OCI-LY3 (cell line): ENCODE measurements around the gene GABRR3.
"Not testable (repeated sequence)": the region's sequence is repeated elsewhere in the genome, so short reads cannot be mapped to it uniquely, and the experiment has no call there.

Experiments
- H2AFZ ChIP-seq: fragments of 200-600, 300-600 bp; shearing (Covaris generic); 2 replicates; pipeline ENCODE4 v1.6.0; 2014; ENCODE audit warnings: antibody characterized with exemption, low read depth, low read length
- H3K27ac ChIP-seq: fragments of 200-600, 300-600 bp; sonication (generic); 2 replicates; pipeline ENCODE4 v1.5.1; 2014; ENCODE audit warnings: mild to moderate bottlenecking, low read length, moderate library complexity, mixed read lengths
- H3K27me3 ChIP-seq: fragments of 200-600, 300-600 bp; sonication (generic); 2 replicates; pipeline ENCODE4 v1.6.1; 2014; ENCODE audit warnings: low read depth, low read length, mixed read lengths
- H3K36me3 ChIP-seq: fragments of 200-600, 300-600 bp; sonication (generic); replicated peaks from 2 replicates; pipeline ENCODE3; 2014; ENCODE audit warnings: low read depth, low read length, mixed read lengths
- H3K4me1 ChIP-seq: fragments of 300-600, 200-600 bp; sonication (generic); 2 replicates; pipeline ENCODE4 v1.6.1; 2014; ENCODE audit warnings: low read length, mixed read lengths
- H3K4me2 ChIP-seq: fragments of 200-600, 300-600 bp; sonication (generic); 2 replicates; pipeline ENCODE4 v1.6.1; 2014; ENCODE audit warnings: low read length, mixed read lengths
- H3K4me3 ChIP-seq: fragments of 300-600, 200-600 bp; sonication (generic); 2 replicates; pipeline ENCODE4 v1.5.1; 2014; ENCODE audit warnings: antibody characterized with exemption, mild to moderate bottlenecking, low read length, moderate library complexity
- H3K79me2 ChIP-seq: fragments of 300-600, 200-600 bp; shearing (Covaris generic); 2 replicates; pipeline ENCODE4 v1.6.1; 2014; ENCODE audit warnings: mild to moderate bottlenecking, low read length, mixed read lengths
- H3K9ac ChIP-seq: fragments of 300-600, 200-600 bp; shearing (Covaris generic); 2 replicates; pipeline ENCODE4 v1.6.0; 2014; ENCODE audit warnings: mild to moderate bottlenecking, low read length, moderate library complexity
- H3K9me3 ChIP-seq: fragments of 200-600, 300-600 bp; shearing (Covaris generic); 2 replicates; pipeline ENCODE4 v1.6.1; 2014; ENCODE audit warnings: low read length, mixed read lengths; ENCODE audit not compliant: insufficient read depth
- H4K20me1 ChIP-seq: fragments of 200-600, 300-600 bp; sonication (generic); 2 replicates; pipeline ENCODE4 v1.6.1; 2016; ENCODE audit warnings: low read length, mixed read lengths; ENCODE audit not compliant: insufficient read depth
- CTCF ChIP-seq: fragments of 200-600, 300-600 bp; sonication (generic); IDR thresholded peaks from 2 replicates; pipeline ENCODE4 v1.5.1; 2014; ENCODE audit warnings: antibody characterized with exemption, low read length, low read depth
- EZH2phosphoT487 ChIP-seq: fragments of 200-600 bp; shearing (Covaris generic); IDR thresholded peaks from 2 replicates; pipeline ENCODE4 v1.6.1; 2018; ENCODE audit warnings: antibody characterized with exemption, mixed run types, low read depth

GABRR3 gene

GRCh38 chr3:98018301-98018700 is 16.8 kb downstream of the GABRR3 start:
- Histone ChIP-seq H3K9me3 (no peaks in the 10 kb centered on the region), H3K4me3 (no peak overlapping the region), H3K4me1 (peaks cover 16% of the 10 kb centered on the region), H3K27ac (no peak overlapping the region), H4K20me1 (no peaks in the 10 kb centered on the region), H3K9ac (no peak overlapping the region), H3K27me3 (0 out of 2 replicates have a peak, but pooled peaks cover 3% of the 10 kb centered on the region), H3K36me3 (peaks cover 3% of the 10 kb centered on the region), H3K4me2 (no peak overlapping the region), H2AFZ (no peak overlapping the region), H3K79me2 (no peaks in the 10 kb centered on the region)
- no peak for TF ChIP-seq CTCF
- TF ChIP-seq EZH2phosphoT487, result no peak

GRCh38 chr3:98014268-98014585 is 20.9 kb downstream of the GABRR3 start:
- Histone ChIP-seq H3K9me3 (no peaks in the 10 kb centered on the region), H3K36me3 (peaks cover 3% of the 10 kb centered on the region), H3K79me2 (no peaks in the 10 kb centered on the region), H3K27me3 (no peaks in the 10 kb centered on the region), H3K4me2 (no peak overlapping the region), H3K9ac (no peak overlapping the region), H4K20me1 (no peaks in the 10 kb centered on the region), H3K27ac (no peak overlapping the region), H3K4me3 (no peak overlapping the region), H2AFZ (no peak overlapping the region), H3K4me1 (no peaks in the 10 kb centered on the region)
- TF ChIP-seq CTCF (no peak), EZH2phosphoT487 (no peak)

DNA sequence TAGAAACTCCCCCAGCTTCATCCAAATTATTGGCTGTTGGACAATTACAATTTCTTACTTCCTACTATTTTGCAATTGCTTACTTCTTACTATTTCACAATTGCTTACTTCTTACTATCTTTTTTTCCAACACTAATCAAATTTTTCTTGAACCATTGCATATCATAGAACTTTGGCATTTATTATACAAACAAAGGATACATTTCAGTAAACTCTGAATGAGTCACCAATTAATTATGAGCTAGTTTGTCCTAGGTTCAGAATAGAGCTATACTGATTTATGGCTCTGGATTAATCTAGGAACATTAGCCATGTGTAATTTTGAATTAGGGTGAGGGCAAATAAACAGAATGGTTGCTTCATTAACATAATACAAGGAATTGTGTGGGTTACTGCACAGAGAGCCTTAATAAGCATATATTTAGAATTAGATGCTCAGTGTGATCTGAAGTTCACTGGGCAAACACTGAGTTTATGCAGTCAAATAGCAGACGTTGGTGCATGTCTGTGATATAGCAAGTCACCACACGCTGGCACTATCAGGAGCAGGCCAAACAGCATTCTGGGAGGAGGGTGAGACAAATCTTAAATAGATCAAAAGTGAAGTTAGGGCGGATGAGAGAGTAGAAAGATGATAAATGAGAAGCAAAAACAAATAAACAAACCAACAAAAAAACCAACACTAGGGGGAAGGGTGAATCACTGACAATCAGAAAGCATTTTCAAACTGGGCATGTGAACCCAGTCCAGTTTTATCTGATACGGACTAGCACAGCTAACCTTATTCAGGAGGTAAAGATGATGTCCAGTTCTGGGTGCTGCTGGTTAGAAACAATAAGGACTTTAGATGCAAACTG is 21.5 kb downstream of the GABRR3 start:
- peaks cover 5% of the 10 kb centered on the region; the same call in 1 of the 2 replicates for H3K4me1 ChIP-seq
- peaks cover 3% of the 10 kb centered on the region for H3K36me3 ChIP-seq
- H2AFZ ChIP-seq, result no peak overlapping the region
- H3K79me2 ChIP-seq, result no peaks in the 10 kb centered on the region
- no peaks in the 10 kb centered on the region for H3K9me3 ChIP-seq
- no peak overlapping the region for H3K27ac ChIP-seq
- no peak overlapping the region for H3K9ac ChIP-seq
- no peak overlapping the region for H3K4me3 ChIP-seq
- no peak overlapping the region for H3K4me2 ChIP-seq
- no peaks in the 10 kb centered on the region for H3K27me3 ChIP-seq
- H4K20me1 ChIP-seq, result no peaks in the 10 kb centered on the region
- TF ChIP-seq CTCF (no peak), EZH2phosphoT487 (no peak)

GRCh38 chr3:98012979-98013378 is 22.1 kb downstream of the GABRR3 start:
- TF ChIP-seq EZH2phosphoT487, result no peak
- TF ChIP-seq CTCF, result no peak
- Histone ChIP-seq H3K27ac (no peak overlapping the region), H3K9ac (no peak overlapping the region), H3K36me3 (peaks cover 3% of the 10 kb centered on the region), H4K20me1 (no peaks in the 10 kb centered on the region), H3K9me3 (no peaks in the 10 kb centered on the region), H3K4me1 (peaks cover 8% of the 10 kb centered on the region; the same call in 1 of the 2 replicates), H3K27me3 (no peaks in the 10 kb centered on the region), H2AFZ (no peak overlapping the region), H3K4me2 (no peak overlapping the region), H3K79me2 (no peaks in the 10 kb centered on the region), H3K4me3 (no peak overlapping the region)

- H3K4me2 ChIP-seq, H3K27ac ChIP-seq, H3K79me2 ChIP-seq, H3K9ac ChIP-seq, H3K9me3 ChIP-seq, H4K20me1 ChIP-seq, H3K4me1 ChIP-seq, H3K4me3 ChIP-seq, H3K36me3 ChIP-seq, H2AFZ ChIP-seq, H3K27me3 ChIP-seq: not testable (repeated sequence)
Measured at GRCh38 chr3:98010883-98011449, 24.1 kb downstream of the GABRR3 start.
